ENCODE measurements around the gene MYO7B. TPM values are rescaled to one million over a fixed set of nuclear protein-coding genes. Genes with fewer than 3 reads are reported as not detected.
"Not testable (repeated sequence)": the region's sequence is repeated elsewhere in the genome, so short reads cannot be mapped to it uniquely, and the experiment has no call there.

The MYO7B gene
- total RNA-seq, 1 donor from 2014 or later: 0.29 TPM

- H3K4me1 Mint-ChIP-seq (ENCODE audit: low read depth, unreplicated experiment): peaks cover 4% of the 10 kb centered on the region
- no peak overlapping the region for H3K27ac Mint-ChIP-seq (ENCODE audit: unreplicated experiment)
- TF ChIP-seq CTCF (IDR thresholded peaks at IDR 0.05; ENCODE audit: partially characterized antibody, unreplicated experiment): no peak
- peaks cover 1% of the 10 kb centered on the region for H3K9me3 Mint-ChIP-seq (ENCODE audit: unreplicated experiment)
- no peak for DNase-seq
- H3K36me3 Mint-ChIP-seq (ENCODE audit: unreplicated experiment): no peaks in the 10 kb centered on the region
- peaks cover 4% of the 10 kb centered on the region for H3K27me3 Mint-ChIP-seq (ENCODE audit: unreplicated experiment)
- H3K4me3 Mint-ChIP-seq (ENCODE audit: unreplicated experiment): no peak overlapping the region
Observed at GRCh38 chr2:127569666-127570065, 34.2 kb downstream of the MYO7B start.

GRCh38 chr2:127570282-127571250, 35.1 kb downstream of the MYO7B start:
- no peak for TF ChIP-seq CTCF (IDR thresholded peaks at IDR 0.05; ENCODE audit: partially characterized antibody, unreplicated experiment)
- Mint-ChIP-seq H3K4me1 (ENCODE audit: low read depth, unreplicated experiment) (peaks cover 4% of the 10 kb centered on the region), H3K27ac (ENCODE audit: unreplicated experiment) (no peak overlapping the region), H3K4me3 (ENCODE audit: unreplicated experiment) (no peak overlapping the region), H3K9me3 (ENCODE audit: unreplicated experiment) (peaks cover 1% of the 10 kb centered on the region), H3K27me3 (ENCODE audit: unreplicated experiment) (peaks cover 4% of the 10 kb centered on the region), H3K36me3 (ENCODE audit: unreplicated experiment) (no peaks in the 10 kb centered on the region)
- no peak for DNase-seq

DNA sequence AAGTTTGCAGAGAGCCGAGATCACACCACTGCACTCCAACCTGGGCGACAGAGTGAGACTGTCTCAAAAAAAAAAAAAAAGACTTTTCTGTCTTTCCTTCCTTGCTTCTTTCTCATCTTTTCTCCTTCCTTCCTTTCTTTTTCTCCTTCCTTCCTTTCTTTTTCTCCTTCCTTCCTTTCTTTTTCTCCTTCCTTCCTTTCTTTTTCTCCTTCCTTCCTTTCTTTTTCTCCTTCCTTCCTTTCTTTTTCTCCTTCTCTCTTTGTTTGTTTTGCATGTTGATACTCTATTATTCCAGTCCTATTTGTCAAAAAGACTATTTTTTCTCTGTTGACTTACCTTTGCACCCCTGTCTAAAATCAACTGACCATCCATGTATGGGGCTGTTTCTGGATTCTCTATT, 36.9 kb downstream of the MYO7B start:
- H3K4me1 Mint-ChIP-seq (ENCODE audit: low read depth, unreplicated experiment); H3K4me3 Mint-ChIP-seq (ENCODE audit: unreplicated experiment): not testable (repeated sequence)

GRCh38 chr2:127572841-127573240, 37.4 kb downstream of the MYO7B start:
- no peak for DNase-seq
- peaks cover 6% of the 10 kb centered on the region for H3K27me3 Mint-ChIP-seq (ENCODE audit: unreplicated experiment)
- TF ChIP-seq CTCF (IDR thresholded peaks at IDR 0.05; ENCODE audit: partially characterized antibody, unreplicated experiment): no peak
- peaks cover 1% of the 10 kb centered on the region for H3K9me3 Mint-ChIP-seq (ENCODE audit: unreplicated experiment)
- H3K27ac Mint-ChIP-seq (ENCODE audit: unreplicated experiment): no peak overlapping the region
- H3K36me3 Mint-ChIP-seq (ENCODE audit: unreplicated experiment): no peaks in the 10 kb centered on the region
- H3K4me1 Mint-ChIP-seq (ENCODE audit: low read depth, unreplicated experiment): peaks cover 5% of the 10 kb centered on the region
- H3K4me3 Mint-ChIP-seq (ENCODE audit: unreplicated experiment): no peak overlapping the region

More for the DNA sequence above, 36.9 kb downstream of the MYO7B start:
- not testable (repeated sequence) for DNase-seq; H3K27ac Mint-ChIP-seq (ENCODE audit: unreplicated experiment); H3K9me3 Mint-ChIP-seq (ENCODE audit: unreplicated experiment); H3K27me3 Mint-ChIP-seq (ENCODE audit: unreplicated experiment); H3K36me3 Mint-ChIP-seq (ENCODE audit: unreplicated experiment)

DNA sequence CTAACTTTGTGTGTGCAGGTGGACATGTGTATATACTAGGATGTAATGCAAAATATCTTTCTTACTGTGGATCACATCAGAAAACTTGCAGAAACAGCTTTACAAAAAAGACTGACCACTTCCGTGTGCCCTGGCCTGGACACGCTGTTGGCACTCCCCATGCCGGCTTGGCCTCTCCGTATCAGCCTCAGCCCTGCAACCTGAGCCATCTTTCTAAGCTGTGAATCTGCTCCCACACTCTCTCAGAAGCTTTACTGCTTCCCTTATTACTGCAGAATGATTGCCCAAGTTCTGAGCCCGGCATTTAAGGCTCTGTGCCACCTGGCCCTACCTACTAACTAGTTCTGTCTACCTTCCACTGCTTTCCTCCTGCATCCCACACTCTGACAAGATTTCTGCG, 37.8 kb downstream of the MYO7B start:
- H3K9me3 Mint-ChIP-seq (ENCODE audit: unreplicated experiment): peaks cover 1% of the 10 kb centered on the region
- H3K27ac Mint-ChIP-seq (ENCODE audit: unreplicated experiment): no peak overlapping the region
- no peak for DNase-seq
- H3K4me3 Mint-ChIP-seq (ENCODE audit: unreplicated experiment): no peak overlapping the region
- no peak for TF ChIP-seq CTCF (IDR thresholded peaks at IDR 0.05; ENCODE audit: partially characterized antibody, unreplicated experiment)
- H3K36me3 Mint-ChIP-seq (ENCODE audit: unreplicated experiment): no peaks in the 10 kb centered on the region
- H3K27me3 Mint-ChIP-seq (ENCODE audit: unreplicated experiment): peaks cover 6% of the 10 kb centered on the region
- H3K4me1 Mint-ChIP-seq (ENCODE audit: low read depth, unreplicated experiment): peaks cover 5% of the 10 kb centered on the region

Data from glutamatergic neuron (in vitro differentiated cells).